Skeletal muscle tissue (tissue), 5 donors: ENCODE results near the gene ECSCR. TPM values are rescaled to one million over a fixed set of nuclear protein-coding genes. Genes with fewer than 3 reads are reported as not detected.

Experiments used
- H3K27ac ChIP-seq: one replicate; pipeline ENCODE4 v1.7.0; 2013; ENCODE audit warnings: mild to moderate bottlenecking, low read depth, low read length, inconsistent platforms
- H3K27me3 ChIP-seq, 3 donors: one replicate each; pipeline ENCODE4 v1.7.0; 2013; ENCODE audit warnings: low read length in 3 of 3; ENCODE audit not compliant: control insufficient read depth in 3 of 3, insufficient read depth in 3 of 3
- H3K36me3 ChIP-seq, 3 donors: one replicate each; pipeline ENCODE4 v1.7.0; 2013; ENCODE audit warnings: low read length in 3 of 3; ENCODE audit not compliant: control insufficient read depth in 3 of 3, insufficient read depth in 3 of 3
- H3K4me1 ChIP-seq, 3 donors: one replicate each; pipeline ENCODE4 v1.7.0; 2013; ENCODE audit warnings: low read length in 3 of 3, mild to moderate bottlenecking in 3 of 3; ENCODE audit not compliant: control insufficient read depth in 3 of 3, insufficient read depth in 3 of 3
- H3K4me3 ChIP-seq, 3 donors: one replicate each; pipeline ENCODE4 v1.7.0; 2013; ENCODE audit warnings: low read length in 3 of 3
- H3K9ac ChIP-seq, 3 donors: one replicate each; pipeline ENCODE4 v1.7.0; 2013; ENCODE audit warnings: low read length in 3 of 3, mild to moderate bottlenecking in 3 of 3, moderate library complexity in 2 of 3, low read depth in 1 of 3
- H3K9me3 ChIP-seq, 3 donors: one replicate each; pipeline ENCODE4 v1.7.0; 2013; ENCODE audit warnings: low read length in 3 of 3; ENCODE audit not compliant: control insufficient read depth in 3 of 3
- small RNA-seq: library from RNA; depleted of rRNA; stranded (forward); fragments of <200 nt; gene quantifications from one replicate; pipeline ENCODE3, GENCODE V24; 2014
- total RNA-seq: library from RNA; depleted of rRNA; stranded (reverse); fragments of >200 nt; gene quantifications from one replicate; pipeline ENCODE4 v1.2.3, GENCODE V29; 2014
- donor health status: Osteomylitis.

The ECSCR gene
- total RNA-seq, 1 donor from 2014 or later: 17.2 TPM

GRCh38 chr5:139406963-139407362 lies 55.6 kb downstream of the ECSCR start:
- Histone ChIP-seq H3K4me1 (peaks cover 26 to 38% (median 38%) of the 10 kb centered on the region in 3 donors), H3K36me3 (no peaks in the 10 kb centered on the region), H3K27me3 (no peaks in the 10 kb centered on the region), H3K9ac (no peak overlapping the region), H3K9me3 (no peaks in the 10 kb centered on the region), H3K27ac (no peak overlapping the region), H3K4me3 (no peak overlapping the region)

GRCh38 chr5:139404484-139404840 lies 58.1 kb downstream of the ECSCR start:
- H3K27ac ChIP-seq: peak overlapping the region; percentile 90
- H3K9me3 ChIP-seq: no peaks in the 10 kb centered on the region
- H3K4me1 ChIP-seq: peaks cover 14 to 25% (median 25%) of the 10 kb centered on the region in 3 donors
- H3K27me3 ChIP-seq: no peaks in the 10 kb centered on the region
- peaks cover 4 to 8% (median 7%) of the 10 kb centered on the region in 3 donors for H3K36me3 ChIP-seq
- peak overlapping the region; percentile 79 to 93 (median 86) for H3K9ac ChIP-seq
- H3K4me3 ChIP-seq: peak overlapping the region; percentile 84 to 97 (median 94)

GRCh38 chr5:139403787-139404483 lies 58.6 kb downstream of the ECSCR start, which contains the start of gene SPATA24:
SPATA24 (minus strand) TSS chr5:139404089; CDS start chr5:139404060, 29 bp downstream.
- H3K36me3 ChIP-seq: peaks cover 4 to 8% (median 7%) of the 10 kb centered on the region in 3 donors
- H3K4me1 ChIP-seq: peaks cover 14 to 25% (median 25%) of the 10 kb centered on the region in 3 donors
- peak within 1 kb of the TSS; percentile 79 to 93 (median 86) for H3K9ac ChIP-seq

GRCh38 chr5:139403418-139403786 lies 59.1 kb downstream of the ECSCR start:
- Histone ChIP-seq H3K4me3 (peak overlapping the region; percentile 84 to 97 (median 94)), H3K4me1 (peaks cover 14 to 25% (median 25%) of the 10 kb centered on the region in 3 donors), H3K27ac (peak overlapping the region; percentile 90), H3K36me3 (peaks cover 4 to 8% (median 7%) of the 10 kb centered on the region in 3 donors), H3K27me3 (no peaks in the 10 kb centered on the region), H3K9ac (peak overlapping the region; percentile 79 to 93 (median 86)), H3K9me3 (no peaks in the 10 kb centered on the region)

More at GRCh38 chr5:139403787-139404483, 58.6 kb downstream of the ECSCR start, which contains the start of gene SPATA24:
- Histone ChIP-seq H3K9me3 (no peaks in the 10 kb centered on the region), H3K4me3 (peak within 1 kb of the TSS; percentile 84 to 97 (median 94)), H3K27me3 (no peaks in the 10 kb centered on the region), H3K27ac (peak within 1 kb of the TSS; percentile 90)

- Histone ChIP-seq H3K9ac (peak overlapping the region in 1 of 3 donors; percentile 79), H3K27me3 (no peaks in the 10 kb centered on the region), H3K27ac (peak overlapping the region; percentile 90), H3K4me3 (peak overlapping the region in 2 of 3 donors; percentile 84 to 97), H3K9me3 (no peaks in the 10 kb centered on the region), H3K36me3 (peaks cover 4 to 8% (median 7%) of the 10 kb centered on the region in 3 donors), H3K4me1 (peaks cover 14 to 30% (median 25%) of the 10 kb centered on the region in 3 donors)
Measured at GRCh38 chr5:139402561-139403158, 59.9 kb downstream of the ECSCR start.

- H3K4me3 ChIP-seq: no peak overlapping the region
- no peak overlapping the region for H3K9ac ChIP-seq
- H3K27me3 ChIP-seq: no peaks in the 10 kb centered on the region
- peaks cover 18 to 35% (median 27%) of the 10 kb centered on the region in 3 donors for H3K4me1 ChIP-seq
- H3K9me3 ChIP-seq: no peaks in the 10 kb centered on the region
- H3K36me3 ChIP-seq: peaks cover 4 to 8% (median 7%) of the 10 kb centered on the region in 3 donors
- H3K27ac ChIP-seq: no peak overlapping the region
Measured at GRCh38 chr5:139401546-139401945, 61.0 kb downstream of the ECSCR start.

GRCh38 chr5:139399501-139400121 lies 62.9 kb downstream of the ECSCR start:
- peaks cover 4 to 8% (median 7%) of the 10 kb centered on the region in 3 donors for H3K36me3 ChIP-seq
- H3K9ac ChIP-seq: peak overlapping the region in 1 of 3 donors; percentile 40
- H3K27me3 ChIP-seq: no peaks in the 10 kb centered on the region
- no peak overlapping the region for H3K4me3 ChIP-seq
- H3K27ac ChIP-seq: peak overlapping the region; percentile 11
- H3K9me3 ChIP-seq: no peaks in the 10 kb centered on the region
- peaks cover 32 to 48% (median 40%) of the 10 kb centered on the region in 3 donors for H3K4me1 ChIP-seq

Small RNA genes within 50 kb of the gene (small RNA-seq; reads per million reads assigned to genes)
- 0.60 reads per million, percentile 67 among the genes with 10 or more reads in this experiment for gene RNU5B-4P

Other genes starting within 250 kb of the ECSCR start
- gene MATR3, start 169.0 kb downstream of the ECSCR start, total RNA-seq: 169 TPM
- gene PAIP2, start 120.9 kb downstream of the ECSCR start, total RNA-seq: 86.6 TPM
- not detected for gene SLC23A1, start 79.4 kb downstream of the ECSCR start, total RNA-seq
- 0.52 TPM for gene MZB1, start 72.8 kb downstream of the ECSCR start, total RNA-seq
- gene PROB1, start 67.6 kb downstream of the ECSCR start, total RNA-seq: 23.5 TPM
- 12.0 TPM for gene SPATA24, start 58.7 kb downstream of the ECSCR start, total RNA-seq
- 16.2 TPM for gene DNAJC18, start 23.2 kb downstream of the ECSCR start, total RNA-seq
- gene SMIM33, start 8.3 kb upstream of the ECSCR start, total RNA-seq: not detected
- gene STING1, start 20.0 kb upstream of the ECSCR start, total RNA-seq: 14.6 TPM
- 81.9 TPM for gene UBE2D2, start 98.6 kb upstream of the ECSCR start, total RNA-seq
- gene CXXC5, start 185.6 kb upstream of the ECSCR start, total RNA-seq: 66.8 TPM